ENCODE measurements around the gene SMG7. TPM values are rescaled to one million over a fixed set of nuclear protein-coding genes. Genes with fewer than 3 reads are reported as not detected.

Gene SMG7
- polyA plus RNA-seq, 2 of the 4 experiments (the other 2 are of a cell fraction), result 27.2 to 51.3 TPM

- H3K4me2 ChIP-seq, result no peak overlapping the region
- ChIA-PET CTCF (no interaction called here), POLR2A (interaction anchor here (0.6 kb wide), 1 partner anchor 64 kb away, joined by 4 read pairs; no protein-coding TSS in a partner anchor)
- no peak for ATAC-seq
- H3K4me1 ChIP-seq, result peaks cover 20% of the 10 kb centered on the region
- no peak for FAIRE-seq
- DNase-seq (ENCODE audit: low read depth in 1 of 2, low spot score in 1 of 2), result no peak
- no peak overlapping the region for H3K4me3 ChIP-seq
- H3K27ac ChIP-seq, result no peak overlapping the region
- no peaks in the 10 kb centered on the region for H3K9me3 ChIP-seq
- 95% methylated on average over 1 of the region's 1 CpG for WGBS (ENCODE audit: missing lambda C conversion rate)
- TF ChIP-seq FOXS1 (CRISPR knock-in tag; IDR thresholded peaks at IDR 0.05), result no peak
Measured at GRCh38 chr1:183548116-183548515, 75.8 kb downstream of the SMG7 start.

GRCh38 chr1:183550915-183551314 is 78.6 kb downstream of the SMG7 start:
- Histone ChIP-seq H3K4me1 (peaks cover 10% of the 10 kb centered on the region), H3K4me3 (no peak overlapping the region), H3K27ac (no peak overlapping the region), H3K4me2 (no peak overlapping the region), H3K9me3 (no peaks in the 10 kb centered on the region)
- no peak for TF ChIP-seq MAFK (IDR thresholded peaks at IDR 0.05; ENCODE audit: partially characterized antibody)
- no peak for TF ChIP-seq POLR2AphosphoS2 (conservative IDR thresholded peaks at IDR 0.05; ENCODE audit: low read length)
- TF ChIP-seq POLR2A (IDR thresholded peaks at IDR 0.05; ENCODE audit: low read length), result no peak
- no peak for TF ChIP-seq ATOH8 (CRISPR knock-in tag; IDR thresholded peaks at IDR 0.05; ENCODE audit: low read depth)
- no peak for TF ChIP-seq HMGXB4 (CRISPR knock-in tag; IDR thresholded peaks at IDR 0.05; ENCODE audit: borderline replicate concordance)
- TF ChIP-seq PBX3 (IDR thresholded peaks at IDR 0.05), result no peak
- no peak for TF ChIP-seq ZNF302 (CRISPR knock-in tag; IDR thresholded peaks at IDR 0.05)
- TF ChIP-seq GATA3 (IDR thresholded peaks at IDR 0.05; ENCODE audit: borderline replicate concordance), result no peak
- no peak for TF ChIP-seq SREBF2 (IDR thresholded peaks at IDR 0.05)
- TF ChIP-seq FOSB (CRISPR knock-in tag; IDR thresholded peaks at IDR 0.05), result no peak
- TF ChIP-seq CHD2 (IDR thresholded peaks at IDR 0.05; ENCODE audit: low read length, partially characterized antibody), result no peak
- TF ChIP-seq BHLHE40 (IDR thresholded peaks at IDR 0.05; ENCODE audit: low read depth, low read length), result no peak
- TF ChIP-seq CEBPB (IDR thresholded peaks at IDR 0.05), result no peak
- TF ChIP-seq RAD21 (conservative IDR thresholded peaks at IDR 0.05 in 1 of 2, IDR thresholded peaks at IDR 0.05 in 1 of 2), result no peak
- TF ChIP-seq ZC3H11A (IDR thresholded peaks at IDR 0.05), result no peak
- no peak for DNase-seq (ENCODE audit: low read depth in 1 of 2, low spot score in 1 of 2)
- CTCF ChIA-PET, result interaction anchor here (1.2 to 2.1 kb wide), 2 partner anchors 12 to 72 kb away, joined by 4 to 5 read pairs; no protein-coding TSS in a partner anchor
- WGBS (ENCODE audit: missing lambda C conversion rate), result 61% methylated on average over 3 of the region's 3 CpGs
- no peak for ATAC-seq
- POLR2A ChIA-PET, result no interaction called here
- no peak for FAIRE-seq

- H3K4me2 ChIP-seq, result no peak overlapping the region
- H3K4me3 ChIP-seq, result no peak overlapping the region
- no peak overlapping the region for H3K27ac ChIP-seq
- peak in 1 of 2 experiments; percentile 38; a peak in 1 of 6 replicates for ATAC-seq
- peaks cover 13% of the 10 kb centered on the region for H3K4me1 ChIP-seq
- POLR2A ChIA-PET, result no interaction called here
- CTCF ChIA-PET, result interaction anchor here (1.1 to 2.1 kb wide), 2 partner anchors 11 to 81 kb away, joined by 3 to 5 read pairs; no protein-coding TSS in a partner anchor
- 95% methylated on average over 9 of the region's 9 CpGs for WGBS (ENCODE audit: missing lambda C conversion rate)
- no peaks in the 10 kb centered on the region for H3K9me3 ChIP-seq
- DNase-seq (ENCODE audit: low read depth in 1 of 2, low spot score in 1 of 2), result no peak
- FAIRE-seq, result no peak
- no peak for TF ChIP-seq MAX (IDR thresholded peaks at IDR 0.05)
- TF ChIP-seq JUNB (IDR thresholded peaks at IDR 0.05), result no peak
- TF ChIP-seq ELK1 (IDR thresholded peaks at IDR 0.05; ENCODE audit: low read depth, low read length), result no peak
- TF ChIP-seq ZC3H11A (IDR thresholded peaks at IDR 0.05), result no peak
- TF ChIP-seq SMC3 (IDR thresholded peaks at IDR 0.05), result no peak
Measured at GRCh38 chr1:183551924-183552323, 79.6 kb downstream of the SMG7 start.
